ENCODE measurements around the gene TPRX2. TPM values are rescaled to one million over a fixed set of nuclear protein-coding genes. Genes with fewer than 3 reads are reported as not detected.

The TPRX2 gene
- total RNA-seq, 4 donors from 2014 or later: not detected

- TF ChIP-seq POLR2A (IDR thresholded peaks at IDR 0.05) (no peak), CTCF (IDR thresholded peaks at IDR 0.05) (no peak)
- H3K36me3 ChIP-seq: no peaks in the 10 kb centered on the region
These were observed 22.7 kb downstream of the TPRX2 start for GRCh38 chr19:47881757-47882156.

GRCh38 chr19:47882890-47883289, 23.9 kb downstream of the TPRX2 start:
- Histone ChIP-seq H3K27me3 (no peaks in the 10 kb centered on the region), H3K27ac (no peak overlapping the region), H3K9me3 (no peaks in the 10 kb centered on the region), H3K4me3 (no peak overlapping the region), H3K36me3 (no peaks in the 10 kb centered on the region), H3K4me1 (no peaks in the 10 kb centered on the region)
- TF ChIP-seq POLR2A (IDR thresholded peaks at IDR 0.05) (no peak), CTCF (IDR thresholded peaks at IDR 0.05) (no peak)
- DNase-seq: peak in 1 of 3 donors; percentile 23

More at GRCh38 chr19:47881757-47882156, 22.7 kb downstream of the TPRX2 start:
- Histone ChIP-seq H3K4me1 (no peaks in the 10 kb centered on the region), H3K9me3 (no peaks in the 10 kb centered on the region), H3K4me3 (no peak overlapping the region), H3K27ac (no peak overlapping the region), H3K27me3 (no peaks in the 10 kb centered on the region)
- peak in 1 of 3 donors; percentile 22 for DNase-seq

GRCh38 chr19:47885067-47885463, 26.0 kb downstream of the TPRX2 start:
- H3K9me3 ChIP-seq: no peaks in the 10 kb centered on the region
- peak overlapping the region in 2 of 4 donors; percentile 37 to 44 for H3K4me3 ChIP-seq
- no peaks in the 10 kb centered on the region for H3K4me1 ChIP-seq
- DNase-seq: peak in 1 of 3 donors; percentile 45
- TF ChIP-seq POLR2A (IDR thresholded peaks at IDR 0.05) (no peak), CTCF (IDR thresholded peaks at IDR 0.05) (no peak)
- no peaks in the 10 kb centered on the region for H3K27me3 ChIP-seq
- H3K36me3 ChIP-seq: no peaks in the 10 kb centered on the region
- H3K27ac ChIP-seq: no peak overlapping the region

- Histone ChIP-seq H3K36me3 (no peaks in the 10 kb centered on the region), H3K27ac (peak within 1 kb of the TSS in 2 of 4 donors; percentile 35 to 58), H3K27me3 (no peaks in the 10 kb centered on the region), H3K4me3 (peak within 1 kb of the TSS in 2 of 4 donors; percentile 37 to 44), H3K9me3 (no peaks in the 10 kb centered on the region), H3K4me1 (no peaks in the 10 kb centered on the region)
- TF ChIP-seq POLR2A (IDR thresholded peaks at IDR 0.05): peak; percentile 62 to 69
- TF ChIP-seq CTCF (IDR thresholded peaks at IDR 0.05): peak in 2 of 6 experiments; percentile 4 to 8
- peak in 1 of 3 donors; percentile 66 for DNase-seq
These were observed 27.1 kb downstream of the TPRX2 start, which contains the start of gene SULT2A1 for GRCh38 chr19:47886010-47886559. Gene SULT2A1 (minus strand): TSS chr19:47886315. CDS start chr19:47886257, 58 bp downstream.

- TF ChIP-seq CTCF (IDR thresholded peaks at IDR 0.05) (no peak), POLR2A (IDR thresholded peaks at IDR 0.05) (no peak)
- no peaks in the 10 kb centered on the region for H3K27me3 ChIP-seq
- H3K4me1 ChIP-seq: peaks cover 0 to 4% (median 0%) of the 10 kb centered on the region in 4 donors
- H3K36me3 ChIP-seq: no peaks in the 10 kb centered on the region
- H3K4me3 ChIP-seq: no peak overlapping the region
- no peaks in the 10 kb centered on the region for H3K9me3 ChIP-seq
- H3K27ac ChIP-seq: peak overlapping the region in 3 of 4 donors; percentile 16 to 56 (median 41)
- peak in 1 of 3 donors; percentile 6 for DNase-seq
These were observed 32.0 kb downstream of the TPRX2 start for GRCh38 chr19:47890865-47891621.

Data from Peyer's patch (tissue), 4 donors.